Cardiac muscle cell (in vitro differentiated cells and primary cell): Measurements from ENCODE around the gene TBX5. TPM values are rescaled to one million over a fixed set of nuclear protein-coding genes. Genes with fewer than 3 reads are reported as not detected.

Source experiments
- DNase-seq, 2 donors: peaks; one replicate each; pipeline versions ENCODE4 v3.0.0 to v3.0.0-alpha.2; 2010 to 2017; ENCODE audit warnings: low read depth in 1 of 2, low spot score in 1 of 2
- H3K27ac ChIP-seq: fragments of 200-600 bp; sonication (generic); 2 replicates; pipeline ENCODE4 v1.5.1; 2016
- H3K27me3 ChIP-seq: fragments of 200-600 bp; sonication (generic); 2 replicates; pipeline ENCODE4 v1.6.0; 2016; ENCODE audit warnings: control low read depth
- H3K36me3 ChIP-seq: fragments of 200-600 bp; sonication (generic); 2 replicates; pipeline ENCODE4 v1.5.1; 2016; ENCODE audit warnings: control low read depth
- H3K4me1 ChIP-seq: fragments of 200-600 bp; sonication (generic); 2 replicates; pipeline ENCODE4 v1.8.1; 2017; ENCODE audit warnings: low read depth, mild to moderate bottlenecking, mixed run types
- H3K4me3 ChIP-seq: fragments of 200-600 bp; sonication (generic); 2 replicates; pipeline ENCODE4 v1.5.1; 2016; ENCODE audit warnings: mild to moderate bottlenecking
- H3K9me3 ChIP-seq: fragments of 200-600 bp; sonication (generic); 2 replicates; pipeline ENCODE4 v1.5.1; 2017; ENCODE audit warnings: low read depth, mild to moderate bottlenecking, control low read depth
- polyA plus RNA-seq: library from polyadenylated mRNA; unstranded; fragments of >200 nt; fragmentation: Nextera tagmentation; extraction: Ambion mirVana; gene quantifications from 2 replicates; pipeline ENCODE4 v1.2.1, GENCODE V29; 2016
- total RNA-seq: library from RNA; depleted of rRNA; stranded (reverse); fragments of >200 nt; gene quantifications from 2 replicates; pipeline ENCODE4 v1.2.3, GENCODE V29; 2016
- TF ChIP-seq, protein P1 (sequence below): IDR thresholded peaks from 2 replicates; pipeline ENCODE4 v1.5.1; 2012; ENCODE audit warnings: low read depth, mild to moderate bottlenecking, low read length

The TBX5 gene
- total and polyA plus RNA-seq, 2 experiments from 2014 or later = 83.3 to 109 TPM

- Histone ChIP-seq H3K4me1 (no peaks in the 10 kb centered on the region), H3K36me3 (no peaks in the 10 kb centered on the region), H3K4me3 (no peak overlapping the region), H3K9me3 (no peaks in the 10 kb centered on the region), H3K27ac (no peak overlapping the region), H3K27me3 (peaks cover 98% of the 10 kb centered on the region)
- peak in 1 of 2 donors; percentile 92 for DNase-seq
- TF ChIP-seq, protein P1, sequence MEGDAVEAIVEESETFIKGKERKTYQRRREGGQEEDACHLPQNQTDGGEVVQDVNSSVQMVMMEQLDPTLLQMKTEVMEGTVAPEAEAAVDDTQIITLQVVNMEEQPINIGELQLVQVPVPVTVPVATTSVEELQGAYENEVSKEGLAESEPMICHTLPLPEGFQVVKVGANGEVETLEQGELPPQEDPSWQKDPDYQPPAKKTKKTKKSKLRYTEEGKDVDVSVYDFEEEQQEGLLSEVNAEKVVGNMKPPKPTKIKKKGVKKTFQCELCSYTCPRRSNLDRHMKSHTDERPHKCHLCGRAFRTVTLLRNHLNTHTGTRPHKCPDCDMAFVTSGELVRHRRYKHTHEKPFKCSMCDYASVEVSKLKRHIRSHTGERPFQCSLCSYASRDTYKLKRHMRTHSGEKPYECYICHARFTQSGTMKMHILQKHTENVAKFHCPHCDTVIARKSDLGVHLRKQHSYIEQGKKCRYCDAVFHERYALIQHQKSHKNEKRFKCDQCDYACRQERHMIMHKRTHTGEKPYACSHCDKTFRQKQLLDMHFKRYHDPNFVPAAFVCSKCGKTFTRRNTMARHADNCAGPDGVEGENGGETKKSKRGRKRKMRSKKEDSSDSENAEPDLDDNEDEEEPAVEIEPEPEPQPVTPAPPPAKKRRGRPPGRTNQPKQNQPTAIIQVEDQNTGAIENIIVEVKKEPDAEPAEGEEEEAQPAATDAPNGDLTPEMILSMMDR = no peak
Observed at GRCh38 chr12:114430306-114430705, 24.4 kb upstream of the TBX5 start.

DNA sequence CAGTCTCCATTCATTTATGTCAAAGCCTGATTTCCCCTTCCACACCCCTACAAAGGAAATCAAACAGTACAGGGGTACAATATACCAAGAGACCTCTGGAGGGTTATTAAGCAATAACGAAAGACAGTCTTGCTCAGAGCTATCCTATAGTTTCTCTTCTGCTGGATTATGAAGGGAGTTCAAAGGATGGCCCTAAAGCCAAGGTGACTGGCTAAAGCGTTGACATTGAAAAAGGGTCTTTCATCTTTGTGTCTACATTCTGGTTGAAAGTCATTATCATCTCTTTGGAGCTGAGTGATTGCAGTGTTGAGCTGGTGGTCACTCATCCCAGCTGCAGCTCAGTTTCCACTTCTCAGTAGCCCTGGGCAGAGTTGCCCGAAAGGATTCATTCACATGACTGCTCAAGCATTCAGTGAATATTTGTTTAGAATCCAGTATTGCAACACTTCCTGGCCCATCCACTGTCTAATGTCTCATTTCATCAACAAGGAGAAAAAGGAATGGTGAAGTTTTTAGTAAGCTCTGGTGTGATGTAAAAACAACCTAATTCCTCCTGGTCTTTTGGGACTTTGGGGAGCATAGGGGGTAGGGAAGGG, 19.2 kb upstream of the TBX5 start:
- DNase-seq = peak in 1 of 2 donors; percentile 77
- H3K27ac ChIP-seq = no peak overlapping the region
- peaks cover 4% of the 10 kb centered on the region for H3K4me1 ChIP-seq
- TF ChIP-seq, protein P1 = no peak
- H3K4me3 ChIP-seq = no peak overlapping the region
- H3K36me3 ChIP-seq = no peaks in the 10 kb centered on the region
- H3K9me3 ChIP-seq = no peaks in the 10 kb centered on the region
- peaks cover 77% of the 10 kb centered on the region for H3K27me3 ChIP-seq

- DNase-seq = no peak
- no peaks in the 10 kb centered on the region for H3K36me3 ChIP-seq
- TF ChIP-seq, protein P1 = no peak
- peaks cover 58% of the 10 kb centered on the region for H3K27me3 ChIP-seq
- H3K27ac ChIP-seq = no peak overlapping the region
- peaks cover 18% of the 10 kb centered on the region for H3K4me1 ChIP-seq
- H3K9me3 ChIP-seq = no peaks in the 10 kb centered on the region
- H3K4me3 ChIP-seq = no peak overlapping the region
Observed at GRCh38 chr12:114420944-114421335, 15.0 kb upstream of the TBX5 start.

GRCh38 chr12:114420182-114420943, 14.4 kb upstream of the TBX5 start:
- TF ChIP-seq, protein P1 = no peak
- no peak overlapping the region for H3K4me3 ChIP-seq
- H3K27me3 ChIP-seq = peaks cover 55% of the 10 kb centered on the region
- DNase-seq = no peak
- no peak overlapping the region for H3K27ac ChIP-seq
- H3K4me1 ChIP-seq = peaks cover 24% of the 10 kb centered on the region
- H3K9me3 ChIP-seq = no peaks in the 10 kb centered on the region
- H3K36me3 ChIP-seq = no peaks in the 10 kb centered on the region

DNA sequence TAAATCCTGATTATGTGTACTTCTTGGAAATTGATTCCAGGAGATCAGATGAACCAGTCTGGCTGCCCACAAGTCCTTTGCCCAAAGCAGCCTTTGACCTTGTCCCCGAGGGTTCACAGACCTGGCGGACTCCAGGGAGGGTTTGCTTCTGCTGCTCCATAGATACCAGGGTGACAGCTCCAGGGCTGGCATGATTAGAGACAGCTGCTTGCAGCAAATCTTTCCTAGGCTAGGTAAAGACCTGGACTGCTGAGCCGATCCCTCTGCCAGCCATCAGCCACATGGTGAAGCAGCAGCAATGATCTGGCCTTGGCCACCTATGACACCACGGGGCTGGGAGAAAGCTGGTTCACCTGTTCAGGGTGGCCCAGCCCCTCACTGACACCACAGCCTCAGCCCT, 10.1 kb upstream of the TBX5 start:
- Histone ChIP-seq H3K4me3 (no peak overlapping the region), H3K36me3 (no peaks in the 10 kb centered on the region), H3K27ac (peak overlapping the region; percentile 95), H3K4me1 (peaks cover 50% of the 10 kb centered on the region), H3K9me3 (no peaks in the 10 kb centered on the region), H3K27me3 (peaks cover 72% of the 10 kb centered on the region)
- TF ChIP-seq, protein P1 = no peak
- no peak for DNase-seq
